SK-N-MC (cell line): Measurements from ENCODE around the gene TSPAN7.

Source experiments
- EZH2 ChIP-seq: fragments of 200-600 bp; sonication (generic); IDR thresholded peaks from one replicate; pipeline ENCODE4 v1.6.1; 2017; ENCODE audit warnings: antibody characterized with exemption
- FOXP2 ChIP-seq: optimal IDR thresholded peaks from 2 replicates; pipeline ENCODE3; 2011; ENCODE audit warnings: mild to moderate bottlenecking, moderate library complexity; ENCODE audit not compliant: insufficient read depth; ENCODE audit errors: extremely low read length, control extremely low read depth
- POLR2AphosphoS5 ChIP-seq: IDR thresholded peaks from 2 replicates; pipeline ENCODE4 v1.6.1; 2012; ENCODE audit warnings: mild to moderate bottlenecking, low read depth, low read length, borderline replicate concordance

DNA sequence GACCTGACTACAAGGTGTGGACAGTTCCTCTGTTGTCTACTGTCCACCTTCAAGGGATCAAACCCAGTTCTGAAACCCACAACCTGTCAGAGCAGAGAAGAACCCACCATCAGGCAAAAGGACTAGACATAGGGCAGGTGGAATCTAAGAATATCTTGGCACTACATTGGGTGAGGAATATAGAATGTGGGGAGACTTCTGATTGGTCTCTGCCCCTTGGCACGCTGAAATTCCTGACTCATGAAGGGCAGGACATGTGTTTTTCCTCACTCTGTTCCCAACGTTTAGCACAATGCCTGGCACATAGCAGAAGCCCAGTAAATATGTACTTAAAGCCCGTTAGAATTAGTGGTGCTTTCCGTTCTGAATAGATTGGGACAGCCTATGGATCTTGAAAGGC, 59.3 kb downstream of the TSPAN7 start:
- TF ChIP-seq EZH2 (no peak), POLR2AphosphoS5 (no peak), FOXP2 (no peak)
